Right atrium auricular region (tissue), 2 donors: ENCODE results near the gene RAB40A. TPM values are rescaled to one million over a fixed set of nuclear protein-coding genes. Genes with fewer than 3 reads are reported as not detected.

ENCODE experiments used
- DNase-seq: peaks from one replicate; pipeline ENCODE4 v3.0.0-alpha.2; 2019; ENCODE audit warnings: low spot score
- H3K27ac ChIP-seq, 2 donors: fragments of 200-600 bp; sonication (generic); 1 replicate in 1 of 2; 2 replicates in 1 of 2; pipeline ENCODE4 v1.5.1; 2016 to 2019
- H3K27me3 ChIP-seq, 2 donors: fragments of 200-600 bp; sonication (generic); one replicate each; pipeline versions ENCODE4 v1.5.1 to v1.6.0; 2017 to 2019
- H3K36me3 ChIP-seq: fragments of 200-600 bp; sonication (generic); one replicate; pipeline ENCODE4 v1.5.1; 2016
- H3K4me1 ChIP-seq, 2 donors: fragments of 200-600 bp; sonication (generic); one replicate each; pipeline versions ENCODE4 v1.5.1 to v1.6.0; 2017 to 2019
- H3K4me3 ChIP-seq, 2 donors: fragments of 200-600 bp; sonication (generic); 1 replicate in 1 of 2; 2 replicates in 1 of 2; pipeline ENCODE4 v1.5.1; 2017 to 2019; ENCODE audit warnings: mild to moderate bottlenecking in 1 of 2, moderate library complexity in 1 of 2
- H3K9me3 ChIP-seq, 2 donors: fragments of 200-600 bp; sonication (generic); one replicate each; pipeline ENCODE4 v1.5.1; 2019
- CTCF ChIP-seq, 2 donors: fragments of 200-600 bp; sonication (generic); IDR thresholded peaks; one replicate each; pipeline ENCODE4 v1.5.1; 2019; ENCODE audit warnings: antibody characterized with exemption in 2 of 2
- total RNA-seq, 2 donors: library from RNA; depleted of rRNA; stranded (reverse); fragments of >200 nt; gene quantifications; one replicate each; pipeline ENCODE4 v1.1.0, GENCODE V29; 2016

The RAB40A gene, protein sequence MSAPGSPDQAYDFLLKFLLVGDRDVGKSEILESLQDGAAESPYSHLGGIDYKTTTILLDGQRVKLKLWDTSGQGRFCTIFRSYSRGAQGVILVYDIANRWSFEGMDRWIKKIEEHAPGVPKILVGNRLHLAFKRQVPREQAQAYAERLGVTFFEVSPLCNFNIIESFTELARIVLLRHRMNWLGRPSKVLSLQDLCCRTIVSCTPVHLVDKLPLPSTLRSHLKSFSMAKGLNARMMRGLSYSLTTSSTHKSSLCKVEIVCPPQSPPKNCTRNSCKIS
- total RNA-seq, result under 1 TPM in 1 of 2 donors, not detected in 1; 0.31 TPM

GRCh38 chrX:103519389-103519788 lies at the start of gene RAB40A:
Gene RAB40A (minus strand): TSS chrX:103519489. CDS start chrX:103500756, 18,733 bp downstream.
- no peak for TF ChIP-seq CTCF (IDR thresholded peaks at IDR 0.05)
- no peaks in the 10 kb centered on the region for H3K36me3 ChIP-seq
- H3K27me3 ChIP-seq, result no peaks in the 10 kb centered on the region

DNA sequence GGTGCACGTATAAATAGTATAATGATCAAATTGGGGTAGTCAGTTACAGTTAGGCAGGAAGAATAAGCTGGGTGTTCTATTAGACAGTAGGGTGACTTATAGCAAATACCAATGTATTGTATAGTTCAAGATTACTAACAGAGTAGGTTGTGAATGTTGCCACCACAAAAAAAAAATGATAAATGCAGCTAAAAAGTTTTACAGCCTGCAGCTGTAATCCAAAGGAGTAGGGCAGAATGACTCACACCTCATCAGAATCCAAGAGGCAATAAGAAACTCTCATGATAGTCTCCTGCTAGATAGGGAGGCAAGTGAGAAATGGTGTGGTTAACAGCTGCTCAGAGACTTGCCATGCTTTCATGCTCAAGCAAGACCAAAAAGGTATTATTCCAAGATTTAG lies 46.5 kb upstream of the RAB40A start:
- Histone ChIP-seq H3K36me3 (no peaks in the 10 kb centered on the region), H3K9me3 (no peaks in the 10 kb centered on the region), H3K27ac (no peak overlapping the region), H3K27me3 (no peaks in the 10 kb centered on the region), H3K4me1 (no peaks in the 10 kb centered on the region), H3K4me3 (no peak overlapping the region)
- no peak for TF ChIP-seq CTCF (IDR thresholded peaks at IDR 0.05)
- no peak for DNase-seq

More at GRCh38 chrX:103519389-103519788, at the start of gene RAB40A:
- no peaks in the 10 kb centered on the region for H3K4me1 ChIP-seq
- H3K9me3 ChIP-seq, result no peaks in the 10 kb centered on the region
- H3K27ac ChIP-seq, result no peak within 1 kb of the TSS
- no peak within 1 kb of the TSS for H3K4me3 ChIP-seq
- DNase-seq, result no peak

GRCh38 chrX:103565197-103565596 lies 45.9 kb upstream of the RAB40A start:
- no peaks in the 10 kb centered on the region for H3K27me3 ChIP-seq
- H3K27ac ChIP-seq, result no peak overlapping the region
- TF ChIP-seq CTCF (IDR thresholded peaks at IDR 0.05), result no peak
- H3K36me3 ChIP-seq, result no peaks in the 10 kb centered on the region
- H3K4me1 ChIP-seq, result no peaks in the 10 kb centered on the region
- no peak overlapping the region for H3K4me3 ChIP-seq
- no peaks in the 10 kb centered on the region for H3K9me3 ChIP-seq
- no peak for DNase-seq

DNA sequence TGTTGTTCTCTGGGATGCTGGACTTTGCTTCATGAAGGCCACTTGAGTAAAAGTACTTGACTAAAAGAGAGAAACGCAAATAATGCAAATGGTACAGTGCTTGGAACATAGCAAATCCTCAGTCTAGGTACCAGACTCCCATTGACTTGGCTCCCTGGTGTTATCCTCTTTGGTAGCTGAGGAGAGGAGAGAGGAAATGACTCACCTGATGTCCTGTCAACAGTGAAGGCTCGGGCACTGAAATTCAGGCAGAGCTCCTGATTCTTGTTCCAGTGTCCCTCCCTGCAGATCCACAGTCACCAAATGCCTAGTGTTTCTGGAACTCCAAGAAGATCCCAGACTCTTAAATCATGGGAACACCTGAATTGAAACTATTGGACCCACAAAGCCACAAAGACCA lies 43.5 kb upstream of the RAB40A start:
- H3K27ac ChIP-seq, result no peak overlapping the region
- H3K36me3 ChIP-seq, result no peaks in the 10 kb centered on the region
- no peak overlapping the region for H3K4me3 ChIP-seq
- no peak for DNase-seq
- no peaks in the 10 kb centered on the region for H3K4me1 ChIP-seq
- H3K9me3 ChIP-seq, result no peaks in the 10 kb centered on the region
- no peaks in the 10 kb centered on the region for H3K27me3 ChIP-seq
- TF ChIP-seq CTCF (IDR thresholded peaks at IDR 0.05), result no peak

DNA sequence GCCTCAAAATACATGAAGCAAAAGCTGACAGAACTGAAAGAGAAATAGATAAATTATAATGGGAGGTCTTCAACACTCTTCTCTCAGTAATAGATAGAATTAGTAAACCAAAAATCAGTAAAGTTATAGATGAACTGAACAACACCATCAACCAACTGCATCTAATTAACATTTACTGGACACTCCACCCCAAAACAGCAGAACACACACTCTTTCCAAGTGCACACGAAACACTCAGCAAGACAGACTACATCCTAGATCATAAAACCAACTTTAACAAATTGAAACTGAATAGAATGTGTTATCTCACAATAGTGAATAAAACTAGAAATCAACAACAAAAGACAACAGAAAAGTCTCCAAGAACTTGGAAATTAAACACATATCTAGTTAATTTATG lies 41.0 kb upstream of the RAB40A start:
- TF ChIP-seq CTCF (IDR thresholded peaks at IDR 0.05), result no peak
- H3K27ac ChIP-seq, result no peak overlapping the region
- no peak overlapping the region for H3K4me3 ChIP-seq
- no peaks in the 10 kb centered on the region for H3K27me3 ChIP-seq
- no peaks in the 10 kb centered on the region for H3K4me1 ChIP-seq
- no peaks in the 10 kb centered on the region for H3K9me3 ChIP-seq
- H3K36me3 ChIP-seq, result no peaks in the 10 kb centered on the region
- no peak for DNase-seq
